HEK293 (cell line): ENCODE data around the gene CYREN.

ENCODE experiments used
- CTCF ChIP-seq: fragments of 450-650 bp; formaldehyde crosslinking; IDR thresholded peaks from 2 replicates; pipeline ENCODE4 v1.5.1; 2016; ENCODE audit warnings: missing biosample characterization, missing genetic modification characterization
- KLF16 ChIP-seq: fragments of 450-650 bp; formaldehyde crosslinking; IDR thresholded peaks from 2 replicates; pipeline ENCODE4 v1.5.1; 2017; ENCODE audit warnings: missing biosample characterization, missing genetic modification characterization
- SP2 ChIP-seq: fragments of 450-650 bp; formaldehyde crosslinking; IDR thresholded peaks from 2 replicates; pipeline ENCODE4 v1.5.1; 2016; ENCODE audit warnings: missing biosample characterization, missing genetic modification characterization
- ZBTB7A ChIP-seq: fragments of 450-650 bp; formaldehyde crosslinking; IDR thresholded peaks from 2 replicates; pipeline ENCODE4 v1.5.1; 2016; ENCODE audit warnings: low read depth, missing biosample characterization, missing genetic modification characterization
- ZNF2 ChIP-seq: fragments of 450-650 bp; formaldehyde crosslinking; IDR thresholded peaks from 2 replicates; pipeline ENCODE4 v1.5.1; 2016; ENCODE audit warnings: missing biosample characterization, missing genetic modification characterization
- ZNF239 ChIP-seq: fragments of 450-650 bp; formaldehyde crosslinking; IDR thresholded peaks from 2 replicates; pipeline ENCODE4 v1.5.1; 2016; ENCODE audit warnings: missing biosample characterization, missing genetic modification characterization
- ZNF324 ChIP-seq: fragments of 450-650 bp; formaldehyde crosslinking; IDR thresholded peaks from 2 replicates; pipeline ENCODE4 v1.5.1; 2016; ENCODE audit warnings: missing biosample characterization, missing genetic modification characterization
- ZNF423 ChIP-seq: fragments of 450-650 bp; formaldehyde crosslinking; IDR thresholded peaks from 2 replicates; pipeline ENCODE4 v1.5.1; 2016; ENCODE audit warnings: missing biosample characterization, missing genetic modification characterization
- ZNF530 ChIP-seq: fragments of 450-650 bp; formaldehyde crosslinking; IDR thresholded peaks from 2 replicates; pipeline ENCODE4 v1.5.1; 2016; ENCODE audit warnings: low read depth, missing biosample characterization, missing genetic modification characterization
- ZNF629 ChIP-seq: fragments of 450-650 bp; formaldehyde crosslinking; IDR thresholded peaks from 2 replicates; pipeline ENCODE4 v1.5.1; 2017; ENCODE audit warnings: missing biosample characterization, missing genetic modification characterization
- ZNF76 ChIP-seq: fragments of 450-650 bp; formaldehyde crosslinking; IDR thresholded peaks from 2 replicates; pipeline ENCODE4; 2016; ENCODE audit warnings: low read depth, missing biosample characterization, missing genetic modification characterization, borderline replicate concordance
- ZNF785 ChIP-seq: fragments of 450-650 bp; formaldehyde crosslinking; IDR thresholded peaks from 2 replicates; pipeline ENCODE4 v1.5.1; 2016; ENCODE audit warnings: missing biosample characterization, missing genetic modification characterization
- ZNF843 ChIP-seq: fragments of 450-650 bp; formaldehyde crosslinking; IDR thresholded peaks from 2 replicates; pipeline ENCODE4 v1.5.1; 2016; ENCODE audit warnings: missing biosample characterization, missing genetic modification characterization
- TF ChIP-seq, protein P1 (sequence below): fragments of 450-650 bp; formaldehyde crosslinking; IDR thresholded peaks from 2 replicates; pipeline ENCODE4 v1.5.1; 2016; ENCODE audit warnings: missing biosample characterization, missing genetic modification characterization

DNA sequence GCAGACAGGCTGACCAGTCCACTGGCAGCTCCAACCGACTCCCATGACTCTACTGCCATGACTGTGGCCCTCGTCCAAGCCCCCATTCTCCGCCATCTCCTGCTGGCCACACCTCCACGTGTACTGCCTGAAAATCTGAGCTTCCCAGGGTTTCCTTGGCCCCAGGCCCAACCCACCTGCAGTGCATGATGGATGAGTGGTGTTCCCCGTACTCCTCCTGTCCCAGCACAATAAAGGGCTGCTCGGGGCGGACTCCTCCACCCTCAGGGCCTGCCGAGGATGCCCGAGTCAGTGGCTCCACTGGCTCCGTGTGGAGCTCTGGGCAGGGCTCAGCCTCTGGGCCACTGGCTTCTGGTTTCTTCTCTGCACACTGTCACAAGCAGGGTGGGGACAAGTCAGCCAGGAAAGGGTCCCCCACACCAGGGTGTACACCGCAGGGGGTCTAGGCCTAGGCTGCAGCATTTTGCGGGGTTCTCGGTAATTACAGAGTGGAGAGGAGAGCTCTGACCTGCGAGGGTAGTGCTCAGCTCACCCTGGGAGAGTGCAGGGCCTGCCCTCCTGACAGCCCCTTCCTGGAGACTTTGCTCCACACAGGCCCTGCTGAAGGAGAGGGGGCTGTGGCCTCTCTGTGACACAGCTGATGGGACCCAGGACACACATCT lies 25.6 kb upstream of the CYREN start:
- TF ChIP-seq CTCF (tag by site-specific recombination) (no peak), ZNF239 (tag by site-specific recombination) (no peak), ZNF629 (tag by site-specific recombination) (no peak), ZBTB7A (no peak), ZNF423 (tag by site-specific recombination) (no peak), ZNF785 (tag by site-specific recombination) (no peak), KLF16 (tag by site-specific recombination) (no peak), ZNF530 (tag by site-specific recombination) (no peak), ZNF76 (tag by site-specific recombination) (no peak), ZNF2 (no peak), SP2 (tag by site-specific recombination) (no peak), ZNF324 (no peak), ZNF843 (no peak)
- TF ChIP-seq, protein P1, sequence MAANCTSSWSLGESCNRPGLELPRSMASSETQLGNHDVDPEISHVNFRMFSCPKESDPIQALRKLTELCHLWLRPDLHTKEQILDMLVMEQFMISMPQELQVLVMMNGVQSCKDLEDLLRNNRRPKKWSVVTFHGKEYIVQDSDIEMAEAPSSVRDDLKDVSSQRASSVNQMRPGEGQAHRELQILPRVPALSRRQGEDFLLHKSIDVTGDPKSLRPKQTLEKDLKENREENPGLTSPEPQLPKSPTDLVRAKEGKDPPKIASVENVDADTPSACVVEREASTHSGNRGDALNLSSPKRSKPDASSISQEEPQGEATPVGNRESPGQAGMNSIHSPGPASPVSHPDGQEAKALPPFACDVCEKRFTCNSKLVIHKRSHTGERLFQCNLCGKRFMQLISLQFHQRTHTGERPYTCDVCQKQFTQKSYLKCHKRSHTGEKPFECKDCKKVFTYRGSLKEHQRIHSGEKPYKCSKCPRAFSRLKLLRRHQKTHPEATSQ (tag by site-specific recombination): no peak
